Liver (tissue), 9 donors: ENCODE measurements around the gene BPIFB1. TPM values are rescaled to one million over a fixed set of nuclear protein-coding genes. Genes with fewer than 3 reads are reported as not detected.

Experiments used
- DNase-seq: peaks from one replicate; pipeline ENCODE4 v3.0.0-alpha.2; 2017; ENCODE audit warnings: low spot score
- H3K27ac ChIP-seq, 2 donors: one replicate each; pipeline ENCODE4 v1.7.0; 2013; ENCODE audit warnings: inconsistent platforms in 2 of 2, low read length in 2 of 2, control low read depth in 1 of 2, low read depth in 1 of 2, mild to moderate bottlenecking in 1 of 2
- H3K27me3 ChIP-seq, 4 donors: one replicate each; pipeline versions ENCODE4 v1.6.1 to v1.7.0; 2013; ENCODE audit warnings: low read length in 3 of 4, inconsistent platforms in 1 of 4, mild to moderate bottlenecking in 1 of 4, moderate library complexity in 1 of 4; ENCODE audit not compliant: control insufficient read depth in 4 of 4, insufficient read depth in 4 of 4
- H3K36me3 ChIP-seq, 4 donors: one replicate each; pipeline versions ENCODE4 v1.6.1 to v1.7.0; 2013; ENCODE audit warnings: low read length in 3 of 4, mild to moderate bottlenecking in 3 of 4, low read depth in 1 of 4, moderate library complexity in 1 of 4; ENCODE audit not compliant: control insufficient read depth in 4 of 4, insufficient read depth in 3 of 4
- H3K4me1 ChIP-seq, 4 donors: one replicate each; pipeline versions ENCODE4 v1.6.1 to v1.7.0; 2013; ENCODE audit warnings: low read length in 3 of 4, mild to moderate bottlenecking in 3 of 4, moderate library complexity in 1 of 4; ENCODE audit not compliant: control insufficient read depth in 4 of 4, insufficient read depth in 4 of 4
- H3K4me3 ChIP-seq, 3 donors: one replicate each; pipeline versions ENCODE4 v1.6.1 to v1.7.0; 2013; ENCODE audit warnings: low read length in 3 of 3, control low read depth in 1 of 3, low read depth in 1 of 3, mild to moderate bottlenecking in 1 of 3
- H3K9ac ChIP-seq, 2 donors: one replicate each; pipeline ENCODE4 v1.7.0; 2013; ENCODE audit warnings: low read length in 2 of 2, mild to moderate bottlenecking in 2 of 2, moderate library complexity in 2 of 2, control low read depth in 1 of 2, low read depth in 1 of 2
- H3K9me3 ChIP-seq, 4 donors: one replicate each; pipeline versions ENCODE4 v1.6.1 to v1.7.0; 2013; ENCODE audit warnings: low read length in 3 of 4; ENCODE audit not compliant: control insufficient read depth in 4 of 4
- EGR1 ChIP-seq, 2 donors: IDR thresholded peaks; 2 replicates each; pipeline ENCODE4 v1.6.1; 2016 to 2018; ENCODE audit warnings: antibody characterized with exemption in 2 of 2, low read depth in 2 of 2
- FOXA2 ChIP-seq: IDR thresholded peaks from 2 replicates; pipeline ENCODE4 v1.6.1; 2016; ENCODE audit warnings: antibody characterized with exemption
- GABPA ChIP-seq, 2 donors: IDR thresholded peaks in 1 of 2; conservative IDR thresholded peaks in 1 of 2; 2 replicates each; pipeline ENCODE4 v1.6.1; 2016; ENCODE audit warnings: antibody characterized with exemption in 2 of 2, mild to moderate bottlenecking in 1 of 2, moderate library complexity in 1 of 2
- HNF4A ChIP-seq, 2 donors: conservative IDR thresholded peaks; 2 replicates each; pipeline ENCODE4 v1.6.1; 2016; ENCODE audit warnings: antibody characterized with exemption in 2 of 2, mild to moderate bottlenecking in 2 of 2
- HNF4G ChIP-seq: IDR thresholded peaks from 2 replicates; pipeline ENCODE4 v1.6.1; 2016; ENCODE audit warnings: antibody characterized with exemption
- JUND ChIP-seq, 2 donors: IDR thresholded peaks; 2 replicates each; pipeline ENCODE4 v1.6.1; 2016; ENCODE audit warnings: antibody characterized with exemption in 2 of 2
- NR2F2 ChIP-seq: IDR thresholded peaks from 2 replicates; pipeline ENCODE4 v1.6.1; 2016; ENCODE audit warnings: antibody characterized with exemption
- RAD21 ChIP-seq, 2 donors: IDR thresholded peaks; 2 replicates each; pipeline ENCODE4 v1.6.1; 2016; ENCODE audit warnings: antibody characterized with exemption in 2 of 2, mild to moderate bottlenecking in 2 of 2
- RXRA ChIP-seq, 2 donors: IDR thresholded peaks; 2 replicates each; pipeline ENCODE4 v1.6.1; 2017 to 2018; ENCODE audit warnings: antibody characterized with exemption in 2 of 2, mild to moderate bottlenecking in 1 of 2
- TAF1 ChIP-seq: conservative IDR thresholded peaks from 2 replicates; pipeline ENCODE4 v1.6.1; 2016; ENCODE audit warnings: antibody characterized with exemption, mild to moderate bottlenecking
- YY1 ChIP-seq: IDR thresholded peaks from 2 replicates; pipeline ENCODE4 v1.6.1; 2016; ENCODE audit warnings: antibody characterized with exemption, mild to moderate bottlenecking
- WGBS: extraction: QIAGEN DNeasy Blood & Tissue Kit; methylation state at CpG from one replicate; pipeline ENCODE4 v1.1.7; 2013; 5-methylcytosine and 5-hydroxymethylcytosine counted together
- polyA plus RNA-seq, 2 donors: library from polyadenylated mRNA; stranded (reverse) in 1 of 2; unstranded in 1 of 2; fragments of 200-250 nt in 1 of 2; fragments of >200 nt in 1 of 2; fragmentation: Nextera tagmentation in 1 of 2; extraction: Ambion mirVana in 1 of 2; gene quantifications; one replicate each; pipeline versions ENCODE4 v1.2.1 to v1.2.3, GENCODE V29; 2013 to 2015
- total RNA-seq, 2 donors: library from RNA; depleted of rRNA; stranded (reverse); fragments of >200 nt; gene quantifications; one replicate each; pipeline ENCODE4 v1.2.3, GENCODE V29; 2014
- TF ChIP-seq, protein P1 (sequence below): IDR thresholded peaks from 2 replicates; pipeline ENCODE4 v1.6.1; 2016; ENCODE audit warnings: antibody characterized with exemption, mild to moderate bottlenecking
- TF ChIP-seq, protein P2 (sequence below): IDR thresholded peaks from 2 replicates; pipeline ENCODE4 v1.6.1; 2016; ENCODE audit warnings: antibody characterized with exemption
- TF ChIP-seq, protein P3 (sequence below): IDR thresholded peaks from 2 replicates; pipeline ENCODE4 v1.6.1; 2016; ENCODE audit warnings: antibody characterized with exemption
- TF ChIP-seq, protein P4 (sequence below): IDR thresholded peaks from 2 replicates; pipeline ENCODE4 v1.6.1; 2016; ENCODE audit warnings: antibody characterized with exemption
- TF ChIP-seq, protein P5 (sequence below): fragments of 150-350 bp; IDR thresholded peaks from 2 replicates; pipeline ENCODE4 v1.5.1; 2017; ENCODE audit warnings: improper control_type of control experiment, low read depth, low read length; ENCODE audit not compliant: missing input control
- donor health status: healthy.
- donor health status: healthy.
- donor health status: healthy.
- donor health status: healthy.
- donor health status: healthy.

BPIFB1 gene
- total and polyA plus RNA-seq, 4 donors = 0.08 to 0.13 TPM; not detected in 2

GRCh38 chr20:33318096-33318429 is 35.0 kb downstream of the BPIFB1 start:
- no peak for TF ChIP-seq YY1
- TF ChIP-seq GABPA (IDR thresholded peaks at IDR 0.05 in 1 of 2, conservative IDR thresholded peaks at IDR 0.05 in 1 of 2) = no peak
- TF ChIP-seq, protein P1, sequence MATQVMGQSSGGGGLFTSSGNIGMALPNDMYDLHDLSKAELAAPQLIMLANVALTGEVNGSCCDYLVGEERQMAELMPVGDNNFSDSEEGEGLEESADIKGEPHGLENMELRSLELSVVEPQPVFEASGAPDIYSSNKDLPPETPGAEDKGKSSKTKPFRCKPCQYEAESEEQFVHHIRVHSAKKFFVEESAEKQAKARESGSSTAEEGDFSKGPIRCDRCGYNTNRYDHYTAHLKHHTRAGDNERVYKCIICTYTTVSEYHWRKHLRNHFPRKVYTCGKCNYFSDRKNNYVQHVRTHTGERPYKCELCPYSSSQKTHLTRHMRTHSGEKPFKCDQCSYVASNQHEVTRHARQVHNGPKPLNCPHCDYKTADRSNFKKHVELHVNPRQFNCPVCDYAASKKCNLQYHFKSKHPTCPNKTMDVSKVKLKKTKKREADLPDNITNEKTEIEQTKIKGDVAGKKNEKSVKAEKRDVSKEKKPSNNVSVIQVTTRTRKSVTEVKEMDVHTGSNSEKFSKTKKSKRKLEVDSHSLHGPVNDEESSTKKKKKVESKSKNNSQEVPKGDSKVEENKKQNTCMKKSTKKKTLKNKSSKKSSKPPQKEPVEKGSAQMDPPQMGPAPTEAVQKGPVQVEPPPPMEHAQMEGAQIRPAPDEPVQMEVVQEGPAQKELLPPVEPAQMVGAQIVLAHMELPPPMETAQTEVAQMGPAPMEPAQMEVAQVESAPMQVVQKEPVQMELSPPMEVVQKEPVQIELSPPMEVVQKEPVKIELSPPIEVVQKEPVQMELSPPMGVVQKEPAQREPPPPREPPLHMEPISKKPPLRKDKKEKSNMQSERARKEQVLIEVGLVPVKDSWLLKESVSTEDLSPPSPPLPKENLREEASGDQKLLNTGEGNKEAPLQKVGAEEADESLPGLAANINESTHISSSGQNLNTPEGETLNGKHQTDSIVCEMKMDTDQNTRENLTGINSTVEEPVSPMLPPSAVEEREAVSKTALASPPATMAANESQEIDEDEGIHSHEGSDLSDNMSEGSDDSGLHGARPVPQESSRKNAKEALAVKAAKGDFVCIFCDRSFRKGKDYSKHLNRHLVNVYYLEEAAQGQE = no peak
- TF ChIP-seq FOXA2 = no peak
- TF ChIP-seq, protein P2, sequence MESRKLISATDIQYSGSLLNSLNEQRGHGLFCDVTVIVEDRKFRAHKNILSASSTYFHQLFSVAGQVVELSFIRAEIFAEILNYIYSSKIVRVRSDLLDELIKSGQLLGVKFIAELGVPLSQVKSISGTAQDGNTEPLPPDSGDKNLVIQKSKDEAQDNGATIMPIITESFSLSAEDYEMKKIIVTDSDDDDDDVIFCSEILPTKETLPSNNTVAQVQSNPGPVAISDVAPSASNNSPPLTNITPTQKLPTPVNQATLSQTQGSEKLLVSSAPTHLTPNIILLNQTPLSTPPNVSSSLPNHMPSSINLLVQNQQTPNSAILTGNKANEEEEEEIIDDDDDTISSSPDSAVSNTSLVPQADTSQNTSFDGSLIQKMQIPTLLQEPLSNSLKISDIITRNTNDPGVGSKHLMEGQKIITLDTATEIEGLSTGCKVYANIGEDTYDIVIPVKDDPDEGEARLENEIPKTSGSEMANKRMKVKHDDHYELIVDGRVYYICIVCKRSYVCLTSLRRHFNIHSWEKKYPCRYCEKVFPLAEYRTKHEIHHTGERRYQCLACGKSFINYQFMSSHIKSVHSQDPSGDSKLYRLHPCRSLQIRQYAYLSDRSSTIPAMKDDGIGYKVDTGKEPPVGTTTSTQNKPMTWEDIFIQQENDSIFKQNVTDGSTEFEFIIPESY = no peak
- TF ChIP-seq, protein P3, sequence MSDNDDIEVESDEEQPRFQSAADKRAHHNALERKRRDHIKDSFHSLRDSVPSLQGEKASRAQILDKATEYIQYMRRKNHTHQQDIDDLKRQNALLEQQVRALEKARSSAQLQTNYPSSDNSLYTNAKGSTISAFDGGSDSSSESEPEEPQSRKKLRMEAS = no peak
- no peak for TF ChIP-seq HNF4G
- TF ChIP-seq, protein P4, sequence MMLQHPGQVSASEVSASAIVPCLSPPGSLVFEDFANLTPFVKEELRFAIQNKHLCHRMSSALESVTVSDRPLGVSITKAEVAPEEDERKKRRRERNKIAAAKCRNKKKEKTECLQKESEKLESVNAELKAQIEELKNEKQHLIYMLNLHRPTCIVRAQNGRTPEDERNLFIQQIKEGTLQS = no peak
- TF ChIP-seq HNF4A (conservative IDR thresholded peaks at IDR 0.05) = no peak
- TF ChIP-seq NR2F2 = no peak
- TF ChIP-seq, protein P5, sequence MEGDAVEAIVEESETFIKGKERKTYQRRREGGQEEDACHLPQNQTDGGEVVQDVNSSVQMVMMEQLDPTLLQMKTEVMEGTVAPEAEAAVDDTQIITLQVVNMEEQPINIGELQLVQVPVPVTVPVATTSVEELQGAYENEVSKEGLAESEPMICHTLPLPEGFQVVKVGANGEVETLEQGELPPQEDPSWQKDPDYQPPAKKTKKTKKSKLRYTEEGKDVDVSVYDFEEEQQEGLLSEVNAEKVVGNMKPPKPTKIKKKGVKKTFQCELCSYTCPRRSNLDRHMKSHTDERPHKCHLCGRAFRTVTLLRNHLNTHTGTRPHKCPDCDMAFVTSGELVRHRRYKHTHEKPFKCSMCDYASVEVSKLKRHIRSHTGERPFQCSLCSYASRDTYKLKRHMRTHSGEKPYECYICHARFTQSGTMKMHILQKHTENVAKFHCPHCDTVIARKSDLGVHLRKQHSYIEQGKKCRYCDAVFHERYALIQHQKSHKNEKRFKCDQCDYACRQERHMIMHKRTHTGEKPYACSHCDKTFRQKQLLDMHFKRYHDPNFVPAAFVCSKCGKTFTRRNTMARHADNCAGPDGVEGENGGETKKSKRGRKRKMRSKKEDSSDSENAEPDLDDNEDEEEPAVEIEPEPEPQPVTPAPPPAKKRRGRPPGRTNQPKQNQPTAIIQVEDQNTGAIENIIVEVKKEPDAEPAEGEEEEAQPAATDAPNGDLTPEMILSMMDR = no peak
- TF ChIP-seq RXRA (IDR thresholded peaks at IDR 0.05) = no peak
- no peak for TF ChIP-seq RAD21 (IDR thresholded peaks at IDR 0.05)
- no peak for TF ChIP-seq EGR1 (IDR thresholded peaks at IDR 0.05; ENCODE audit: low read depth in 2 of 2)
- TF ChIP-seq JUND (IDR thresholded peaks at IDR 0.05) = no peak
- no peak for TF ChIP-seq TAF1
- H3K27me3 ChIP-seq = peaks cover 0 to 3% (median 0%) of the 10 kb centered on the region in 4 donors
- H3K9ac ChIP-seq = no peak overlapping the region
- H3K4me1 ChIP-seq = no peaks in the 10 kb centered on the region
- H3K4me3 ChIP-seq = no peak overlapping the region
- H3K36me3 ChIP-seq = no peaks in the 10 kb centered on the region
- H3K27ac ChIP-seq = no peak overlapping the region
- no peak for DNase-seq
- 45% methylated on average over 5 of the region's 5 CpGs for WGBS
- H3K9me3 ChIP-seq = no peaks in the 10 kb centered on the region

GRCh38 chr20:33320006-33320405 is 37.0 kb downstream of the BPIFB1 start:
- TF ChIP-seq, protein P2 = no peak
- no peak for TF ChIP-seq HNF4G
- H3K9me3 ChIP-seq = no peaks in the 10 kb centered on the region
- no peak for DNase-seq
- no peak overlapping the region for H3K27ac ChIP-seq
- no peaks in the 10 kb centered on the region for H3K4me1 ChIP-seq
- H3K9ac ChIP-seq = no peak overlapping the region
- H3K36me3 ChIP-seq = no peaks in the 10 kb centered on the region
- WGBS = 80% methylated on average over 10 of the region's 10 CpGs
- H3K4me3 ChIP-seq = no peak overlapping the region
- H3K27me3 ChIP-seq = peaks cover 0 to 3% (median 0%) of the 10 kb centered on the region in 4 donors
